Tibial nerve (tissue), 4 donors: ENCODE data around the gene LRP6. TPM values are rescaled to one million over a fixed set of nuclear protein-coding genes. Genes with fewer than 3 reads are reported as not detected.
A peak's percentile ranks its signal among the peaks of the same experiment; 100 is the strongest.
"Not testable (repeated sequence)": the region's sequence is repeated elsewhere in the genome, so short reads cannot be mapped to it uniquely, and the experiment has no call there.

Experiments
- DNase-seq, 2 donors: peaks; one replicate each; pipeline ENCODE4 v3.0.0-alpha.2; 2019; ENCODE audit warnings: low spot score in 2 of 2
- H3K27ac ChIP-seq, 4 donors: fragments of 200-600 bp; sonication (generic) in 3 of 4; one replicate each; pipeline ENCODE4 v1.5.1; 2017 to 2019; ENCODE audit warnings: mild to moderate bottlenecking in 1 of 4
- H3K27me3 ChIP-seq, 2 donors: fragments of 200-600 bp; sonication (generic) in 1 of 2; one replicate each; pipeline versions ENCODE4 v1.5.1 to v1.6.0; 2017 to 2019
- H3K36me3 ChIP-seq, 3 donors: fragments of 200-600 bp; sonication (generic); one replicate each; pipeline ENCODE4 v1.5.1; 2018 to 2019
- H3K4me1 ChIP-seq, 4 donors: fragments of 200-600 bp; sonication (generic) in 3 of 4; one replicate each; pipeline ENCODE4 v1.5.1; 2017 to 2019
- H3K4me3 ChIP-seq, 4 donors: fragments of 200-600 bp; sonication (generic) in 3 of 4; one replicate each; pipeline ENCODE4 v1.5.1; 2017 to 2019; ENCODE audit warnings: mild to moderate bottlenecking in 1 of 4, moderate library complexity in 1 of 4
- H3K9me3 ChIP-seq, 4 donors: fragments of 200-600 bp; sonication (generic) in 3 of 4; one replicate each; pipeline ENCODE4 v1.5.1; 2017 to 2019
- CTCF ChIP-seq, 5 experiments: fragments of 200-600 bp in 3 of 5; fragments of 450-650 bp in 2 of 5; sonication (generic) in 3 of 5; IDR thresholded peaks; one replicate each; pipeline ENCODE4 v1.5.1; 2016 to 2019; ENCODE audit warnings: antibody characterized with exemption in 5 of 5, mild to moderate bottlenecking in 3 of 5, moderate library complexity in 2 of 5
- EP300 ChIP-seq, 2 donors: sonication (generic); formaldehyde crosslinking; IDR thresholded peaks; one replicate each; pipeline ENCODE4 v1.6.1; 2017; ENCODE audit warnings: antibody characterized with exemption in 2 of 2, mild to moderate bottlenecking in 1 of 2
- POLR2A ChIP-seq, 2 donors: fragments of 450-650 bp; IDR thresholded peaks; one replicate each; pipeline ENCODE4 v1.6.1; 2017; ENCODE audit warnings: antibody characterized with exemption in 2 of 2, mild to moderate bottlenecking in 2 of 2, moderate library complexity in 2 of 2
- WGBS, 2 donors: methylation state at CpG; one replicate each; pipeline ENCODE4 v1.1.5; 2018; 5-methylcytosine and 5-hydroxymethylcytosine counted together
- total RNA-seq, 4 donors: library from RNA; depleted of rRNA; stranded (reverse); fragments of >200 nt; gene quantifications; one replicate each; pipeline ENCODE4 v1.1.0, GENCODE V29; 2016

LRP6 gene
- 10 to 100 TPM; 30.6 to 64.5 (median 44.9) TPM for total RNA-seq

- peaks cover 0 to 23% (median 0%) of the 10 kb centered on the region in 4 donors for H3K4me1 ChIP-seq
- no peaks in the 10 kb centered on the region for H3K27me3 ChIP-seq
- TF ChIP-seq EP300 (IDR thresholded peaks at IDR 0.05), result peak; percentile 62 to 93
- TF ChIP-seq CTCF (IDR thresholded peaks at IDR 0.05), result peak in 2 of 5 experiments; percentile 37 to 65
- peak; percentile 52 to 72 for TF ChIP-seq POLR2A (IDR thresholded peaks at IDR 0.05)
- peak; percentile 75 to 80 for DNase-seq
- 0 to 1% methylated on average over 68 to 75 of the region's 92 CpGs for WGBS, 2 donors
- H3K4me3 ChIP-seq, result peak within 1 kb of the TSS; percentile 80 to 98 (median 88)
- H3K36me3 ChIP-seq, result no peaks in the 10 kb centered on the region
- H3K9me3 ChIP-seq, result no peaks in the 10 kb centered on the region
- H3K27ac ChIP-seq, result peak within 1 kb of the TSS; percentile 96 to 100 (median 98)
These were observed at the start of gene LRP6 for GRCh38 chr12:12266873-12267741. Gene LRP6, minus strand, starts transcription at chr12:12267044. Its CDS starts 309 bp downstream, at chr12:12266735.

- Histone ChIP-seq H3K9me3 (no peaks in the 10 kb centered on the region), H3K27ac (no peak overlapping the region), H3K4me1 (peaks cover 0 to 4% (median 0%) of the 10 kb centered on the region in 4 donors), H3K27me3 (no peaks in the 10 kb centered on the region), H3K4me3 (no peak overlapping the region), H3K36me3 (no peaks in the 10 kb centered on the region)
- DNase-seq, result no peak
- TF ChIP-seq EP300 (IDR thresholded peaks at IDR 0.05) (no peak), CTCF (IDR thresholded peaks at IDR 0.05) (no peak), POLR2A (IDR thresholded peaks at IDR 0.05) (no peak)
These were observed 49.0 kb upstream of the LRP6 start for GRCh38 chr12:12315838-12316237.

GRCh38 chr12:12310695-12311094 is 43.9 kb upstream of the LRP6 start:
- DNase-seq, H3K36me3 ChIP-seq, H3K4me3 ChIP-seq, H3K9me3 ChIP-seq, H3K27me3 ChIP-seq, H3K4me1 ChIP-seq, H3K27ac ChIP-seq: not testable (repeated sequence)
- WGBS, 2 donors, result 80 to 85% methylated on average over 10 of the region's 10 CpGs

GRCh38 chr12:12305568-12306300 is 38.9 kb upstream of the LRP6 start:
- Histone ChIP-seq H3K27me3 (no peaks in the 10 kb centered on the region), H3K4me3 (no peak overlapping the region), H3K9me3 (peaks cover 0 to 5% (median 0%) of the 10 kb centered on the region in 4 donors), H3K27ac (no peak overlapping the region), H3K4me1 (no peaks in the 10 kb centered on the region), H3K36me3 (no peaks in the 10 kb centered on the region)
- 84 to 85% methylated on average over 7 of the region's 7 CpGs for WGBS, 2 donors
- no peak for TF ChIP-seq EP300 (IDR thresholded peaks at IDR 0.05)
- TF ChIP-seq CTCF (IDR thresholded peaks at IDR 0.05), result no peak
- TF ChIP-seq POLR2A (IDR thresholded peaks at IDR 0.05), result no peak
- DNase-seq, result no peak

- WGBS, 2 donors, result 94 to 98% methylated on average over 2 of the region's 2 CpGs
- no peak overlapping the region for H3K4me3 ChIP-seq
- H3K4me1 ChIP-seq, result no peaks in the 10 kb centered on the region
- no peak for DNase-seq
- TF ChIP-seq EP300 (IDR thresholded peaks at IDR 0.05) (no peak), POLR2A (IDR thresholded peaks at IDR 0.05) (no peak), CTCF (IDR thresholded peaks at IDR 0.05) (no peak)
- H3K27ac ChIP-seq, result no peak overlapping the region
- H3K27me3 ChIP-seq, result no peaks in the 10 kb centered on the region
- peaks cover 0 to 5% (median 0%) of the 10 kb centered on the region in 4 donors for H3K9me3 ChIP-seq
- no peaks in the 10 kb centered on the region for H3K36me3 ChIP-seq
These were observed 36.1 kb upstream of the LRP6 start for GRCh38 chr12:12302976-12303375.
